ENCODE measurements around the gene MRFAP1.

- TF ChIP-seq, protein P1, sequence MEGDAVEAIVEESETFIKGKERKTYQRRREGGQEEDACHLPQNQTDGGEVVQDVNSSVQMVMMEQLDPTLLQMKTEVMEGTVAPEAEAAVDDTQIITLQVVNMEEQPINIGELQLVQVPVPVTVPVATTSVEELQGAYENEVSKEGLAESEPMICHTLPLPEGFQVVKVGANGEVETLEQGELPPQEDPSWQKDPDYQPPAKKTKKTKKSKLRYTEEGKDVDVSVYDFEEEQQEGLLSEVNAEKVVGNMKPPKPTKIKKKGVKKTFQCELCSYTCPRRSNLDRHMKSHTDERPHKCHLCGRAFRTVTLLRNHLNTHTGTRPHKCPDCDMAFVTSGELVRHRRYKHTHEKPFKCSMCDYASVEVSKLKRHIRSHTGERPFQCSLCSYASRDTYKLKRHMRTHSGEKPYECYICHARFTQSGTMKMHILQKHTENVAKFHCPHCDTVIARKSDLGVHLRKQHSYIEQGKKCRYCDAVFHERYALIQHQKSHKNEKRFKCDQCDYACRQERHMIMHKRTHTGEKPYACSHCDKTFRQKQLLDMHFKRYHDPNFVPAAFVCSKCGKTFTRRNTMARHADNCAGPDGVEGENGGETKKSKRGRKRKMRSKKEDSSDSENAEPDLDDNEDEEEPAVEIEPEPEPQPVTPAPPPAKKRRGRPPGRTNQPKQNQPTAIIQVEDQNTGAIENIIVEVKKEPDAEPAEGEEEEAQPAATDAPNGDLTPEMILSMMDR (IDR thresholded peaks at IDR 0.05; ENCODE audit: poor library complexity), result no peak
- no peak for TF ChIP-seq EZH2 (IDR thresholded peaks at IDR 0.05; ENCODE audit: borderline replicate concordance)
Measured at GRCh38 chr4:6647582-6648230, 7.2 kb downstream of the MRFAP1 start.
